ENCODE data around the gene GPC3.

The GPC3 gene

DNA sequence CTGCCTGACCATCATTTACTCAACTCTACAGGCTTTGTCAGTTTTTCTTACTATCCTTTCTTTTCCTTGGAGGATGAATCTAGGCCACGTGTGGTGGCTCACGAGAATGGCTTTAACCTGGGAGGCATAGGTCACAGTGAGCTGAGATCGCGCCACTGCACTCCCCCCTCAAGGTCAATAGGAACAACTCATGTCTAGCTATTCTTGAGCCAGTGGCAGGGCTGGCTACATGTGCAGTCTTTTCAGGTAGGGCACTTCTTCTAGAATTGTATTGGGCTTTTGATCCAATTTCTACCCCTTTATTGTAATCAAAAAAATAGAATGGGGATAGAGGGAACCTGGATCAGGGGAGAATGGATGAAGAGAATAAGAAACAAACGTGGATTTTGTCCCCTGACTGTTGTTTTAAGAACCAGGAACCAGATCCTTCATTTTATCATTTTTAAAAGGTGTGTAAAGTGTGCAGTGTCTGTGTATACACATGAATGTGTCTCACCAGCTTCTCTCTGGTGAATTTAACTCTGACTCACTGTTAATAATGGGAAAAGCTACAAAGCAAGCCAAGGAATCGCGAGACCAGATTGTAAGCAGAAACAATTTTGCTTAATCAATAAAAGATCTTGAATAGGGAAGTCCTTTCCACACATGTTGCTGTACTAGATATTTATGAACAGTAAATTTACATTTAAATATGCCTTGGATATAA lies 286.2 kb downstream of the GPC3 start:
- Histone ChIP-seq H3K4me1 (ENCODE audit: control insufficient read depth, low read length) (no peaks in the 10 kb centered on the region), H3K27ac (ENCODE audit: low read depth, low read length) (no peak overlapping the region), H3K36me3 (ENCODE audit: control insufficient read depth, low read length) (no peaks in the 10 kb centered on the region), H3K4me2 (ENCODE audit: low read length) (no peak overlapping the region), H3K79me2 (ENCODE audit: control insufficient read depth, low read length) (no peaks in the 10 kb centered on the region), H3K4me3 (ENCODE audit: low read length) (no peak overlapping the region), H4K20me1 (ENCODE audit: control insufficient read depth, insufficient read depth, low read depth, low read length) (no peaks in the 10 kb centered on the region), H3K9me2 (replicated peaks; ENCODE audit: control insufficient read depth, low read length) (no peaks in the 10 kb centered on the region), H3K27me3 (ENCODE audit: control insufficient read depth, low read length) (no peaks in the 10 kb centered on the region), H3K9me3 (ENCODE audit: control insufficient read depth, insufficient read depth, low read length) (no peaks in the 10 kb centered on the region), H3F3A (ENCODE audit: control insufficient read depth, insufficient read depth) (no peaks in the 10 kb centered on the region)
- no peak for TF ChIP-seq EZH2phosphoT487 (IDR thresholded peaks at IDR 0.05; ENCODE audit: borderline replicate concordance, low read length)
- TF ChIP-seq, protein P1, sequence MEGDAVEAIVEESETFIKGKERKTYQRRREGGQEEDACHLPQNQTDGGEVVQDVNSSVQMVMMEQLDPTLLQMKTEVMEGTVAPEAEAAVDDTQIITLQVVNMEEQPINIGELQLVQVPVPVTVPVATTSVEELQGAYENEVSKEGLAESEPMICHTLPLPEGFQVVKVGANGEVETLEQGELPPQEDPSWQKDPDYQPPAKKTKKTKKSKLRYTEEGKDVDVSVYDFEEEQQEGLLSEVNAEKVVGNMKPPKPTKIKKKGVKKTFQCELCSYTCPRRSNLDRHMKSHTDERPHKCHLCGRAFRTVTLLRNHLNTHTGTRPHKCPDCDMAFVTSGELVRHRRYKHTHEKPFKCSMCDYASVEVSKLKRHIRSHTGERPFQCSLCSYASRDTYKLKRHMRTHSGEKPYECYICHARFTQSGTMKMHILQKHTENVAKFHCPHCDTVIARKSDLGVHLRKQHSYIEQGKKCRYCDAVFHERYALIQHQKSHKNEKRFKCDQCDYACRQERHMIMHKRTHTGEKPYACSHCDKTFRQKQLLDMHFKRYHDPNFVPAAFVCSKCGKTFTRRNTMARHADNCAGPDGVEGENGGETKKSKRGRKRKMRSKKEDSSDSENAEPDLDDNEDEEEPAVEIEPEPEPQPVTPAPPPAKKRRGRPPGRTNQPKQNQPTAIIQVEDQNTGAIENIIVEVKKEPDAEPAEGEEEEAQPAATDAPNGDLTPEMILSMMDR (IDR thresholded peaks at IDR 0.05; ENCODE audit: low read depth, low read length, poor library complexity, severe bottlenecking): no peak

DNA sequence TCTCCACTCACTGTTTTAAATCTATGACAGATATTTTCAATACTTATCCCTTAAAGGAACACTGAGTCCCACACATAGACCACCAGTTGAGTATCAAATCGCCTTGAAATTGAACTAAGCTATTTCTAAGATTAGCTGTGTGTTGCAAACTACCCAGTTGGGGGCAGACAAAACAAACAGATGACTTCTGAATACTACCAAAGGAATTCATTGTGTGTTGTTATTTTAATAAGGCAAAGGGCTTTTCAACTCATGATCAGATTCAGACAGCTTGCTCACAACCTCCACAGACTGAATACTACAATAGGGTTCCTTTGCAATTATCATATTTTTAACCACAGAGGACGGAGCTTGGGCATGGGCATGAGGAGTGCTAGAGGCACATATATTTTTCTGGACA lies 287.1 kb downstream of the GPC3 start:
- Histone ChIP-seq H3K4me3 (ENCODE audit: low read length) (no peak overlapping the region), H3K27ac (ENCODE audit: low read depth, low read length) (no peak overlapping the region), H3K4me1 (ENCODE audit: control insufficient read depth, low read length) (no peaks in the 10 kb centered on the region), H3K9me3 (ENCODE audit: control insufficient read depth, insufficient read depth, low read length) (no peaks in the 10 kb centered on the region), H3K9me2 (replicated peaks; ENCODE audit: control insufficient read depth, low read length) (no peaks in the 10 kb centered on the region), H3F3A (ENCODE audit: control insufficient read depth, insufficient read depth) (no peaks in the 10 kb centered on the region), H3K79me2 (ENCODE audit: control insufficient read depth, low read length) (no peaks in the 10 kb centered on the region), H3K27me3 (ENCODE audit: control insufficient read depth, low read length) (no peaks in the 10 kb centered on the region), H3K4me2 (ENCODE audit: low read length) (no peak overlapping the region), H4K20me1 (ENCODE audit: control insufficient read depth, insufficient read depth, low read depth, low read length) (no peaks in the 10 kb centered on the region), H3K36me3 (ENCODE audit: control insufficient read depth, low read length) (no peaks in the 10 kb centered on the region)
- TF ChIP-seq EZH2phosphoT487 (IDR thresholded peaks at IDR 0.05; ENCODE audit: borderline replicate concordance, low read length): no peak
- TF ChIP-seq, protein P1 (IDR thresholded peaks at IDR 0.05; ENCODE audit: low read depth, low read length, poor library complexity, severe bottlenecking): no peak

DNA sequence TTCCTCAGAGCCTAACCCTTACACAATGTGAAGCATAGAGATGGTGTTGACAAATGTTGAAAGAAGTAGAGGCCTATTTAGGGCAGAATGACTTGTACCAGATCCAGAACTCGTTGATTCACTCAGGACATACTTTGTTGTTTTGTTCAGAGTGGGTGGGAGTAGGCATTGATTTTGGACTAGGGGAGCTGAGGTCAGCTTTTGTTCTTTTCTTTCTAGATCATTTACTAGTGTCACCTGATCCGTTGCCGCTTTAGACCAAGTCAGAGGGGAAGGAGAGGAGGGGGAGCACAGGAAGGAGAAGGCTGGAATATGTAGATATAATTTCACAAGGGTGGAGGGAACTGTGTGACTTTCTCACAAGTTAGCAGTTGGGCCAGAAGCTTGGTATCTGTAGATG lies 287.7 kb downstream of the GPC3 start:
- Histone ChIP-seq H3F3A (ENCODE audit: control insufficient read depth, insufficient read depth) (no peaks in the 10 kb centered on the region), H3K27ac (ENCODE audit: low read depth, low read length) (no peak overlapping the region), H3K79me2 (ENCODE audit: control insufficient read depth, low read length) (no peaks in the 10 kb centered on the region), H3K9me2 (replicated peaks; ENCODE audit: control insufficient read depth, low read length) (no peaks in the 10 kb centered on the region), H4K20me1 (ENCODE audit: control insufficient read depth, insufficient read depth, low read depth, low read length) (no peaks in the 10 kb centered on the region), H3K4me2 (ENCODE audit: low read length) (no peak overlapping the region), H3K9me3 (ENCODE audit: control insufficient read depth, insufficient read depth, low read length) (no peaks in the 10 kb centered on the region), H3K4me3 (ENCODE audit: low read length) (no peak overlapping the region), H3K27me3 (ENCODE audit: control insufficient read depth, low read length) (no peaks in the 10 kb centered on the region), H3K36me3 (ENCODE audit: control insufficient read depth, low read length) (no peaks in the 10 kb centered on the region), H3K4me1 (ENCODE audit: control insufficient read depth, low read length) (no peaks in the 10 kb centered on the region)
- TF ChIP-seq, protein P1 (IDR thresholded peaks at IDR 0.05; ENCODE audit: low read depth, low read length, poor library complexity, severe bottlenecking): no peak
- TF ChIP-seq EZH2phosphoT487 (IDR thresholded peaks at IDR 0.05; ENCODE audit: borderline replicate concordance, low read length): no peak

All from DOHH2 (cell line).